ENCODE measurements around the gene PCBP1. TPM values are rescaled to one million over a fixed set of nuclear protein-coding genes. Genes with fewer than 3 reads are reported as not detected.

Gene PCBP1
- total and polyA plus RNA-seq, 9 of the 15 experiments (the other 6 are each of a cell fraction or from before 2014, with no cell fraction given): 19.2 to 407 (median 78.1) TPM

GRCh38 chr2:70087702-70088597 is 673 bp downstream of the PCBP1 start (continued):
- peak in 1 of 2 experiments; percentile 31; a peak in 1 of 4 replicates for TF ChIP-seq BCLAF1 (IDR thresholded peaks at IDR 0.05; ENCODE audit: borderline replicate concordance in 1 of 2, control insufficient read depth in 1 of 2, low read depth in 2 of 2, low read length in 1 of 2)
- TF ChIP-seq MAFG (tag; conservative IDR thresholded peaks at IDR 0.05): peak; percentile 86
- TF ChIP-seq HMGXB4 (CRISPR knock-in tag; IDR thresholded peaks at IDR 0.05): peak; percentile 90
- TF ChIP-seq SMC3 (conservative IDR thresholded peaks at IDR 0.05; ENCODE audit: insufficient read depth, low read depth, low read length): peak; percentile 20; the same call in 1 of the 2 replicates
- peak; percentile 75 for TF ChIP-seq TFAP4 (CRISPR knock-in tag; IDR thresholded peaks at IDR 0.05; ENCODE audit: borderline replicate concordance)
- TF ChIP-seq SMARCE1 (IDR thresholded peaks at IDR 0.05): peak; percentile 39; the same call in 1 of the 2 replicates
- TF ChIP-seq ZBTB2 (IDR thresholded peaks at IDR 0.05): peak; percentile 15; the same call in 1 of the 2 replicates
- TF ChIP-seq ATF6 (CRISPR knock-in tag; IDR thresholded peaks at IDR 0.05): 0 out of 2 replicates have a peak, but pooled peaks have one; percentile 15
- TF ChIP-seq MAFF (IDR thresholded peaks at IDR 0.05; ENCODE audit: low read length): 0 out of 2 replicates have a peak, but pooled peaks have one; percentile 16
- TF ChIP-seq ZNF589 (CRISPR knock-in tag; IDR thresholded peaks at IDR 0.05; ENCODE audit: low read depth): peak; percentile 59
- TF ChIP-seq MAZ (CRISPR knock-in tag; conservative IDR thresholded peaks at IDR 0.05 in 1 of 2, IDR thresholded peaks at IDR 0.05 in 1 of 2): peak in 1 of 2 experiments; percentile 43; a peak in 2 of 4 replicates

Data from K562 (cell line).